ENCODE results near the gene IRF5.
"Not testable (repeated sequence)": the region's sequence is repeated elsewhere in the genome, so short reads cannot be mapped to it uniquely, and the experiment has no call there.

Gene IRF5

GRCh38 chr7:128939861-128940410 lies 2.2 kb downstream of the IRF5 start:
- DNase-seq, result no peak

GRCh38 chr7:128940494-128941322 lies 3.0 kb downstream of the IRF5 start:
- DNase-seq, result peak in 6 of 14 donors; percentile 21 to 66 (median 46)

GRCh38 chr7:128941323-128941890 lies 3.7 kb downstream of the IRF5 start:
- DNase-seq, result no peak

- DNase-seq, result no peak
Measured at GRCh38 chr7:128941946-128942526, 4.3 kb downstream of the IRF5 start.

GRCh38 chr7:128943251-128943650 lies 5.5 kb downstream of the IRF5 start:
- not testable (repeated sequence) for DNase-seq

- DNase-seq, result no peak
Measured at GRCh38 chr7:128944487-128945236, 6.9 kb downstream of the IRF5 start.

GRCh38 chr7:128945668-128946366 lies 8.1 kb downstream of the IRF5 start:
- DNase-seq, result no peak

- no peak for DNase-seq
Measured at GRCh38 chr7:128946936-128947830, 9.5 kb downstream of the IRF5 start.

GRCh38 chr7:128947854-128948253 lies 10.1 kb downstream of the IRF5 start:
- no peak for DNase-seq

- no peak for DNase-seq
Measured at GRCh38 chr7:128948312-128948973, 10.7 kb downstream of the IRF5 start.

GRCh38 chr7:128948976-128949760 lies 11.4 kb downstream of the IRF5 start:
- DNase-seq, result peak in 3 of 14 donors; percentile 18 to 19 (median 18)

- DNase-seq, result no peak
Measured at GRCh38 chr7:128951296-128951695, 13.6 kb downstream of the IRF5 start.

GRCh38 chr7:128954150-128954549 lies 16.4 kb downstream of the IRF5 start:
- DNase-seq, result no peak

- DNase-seq, result peak in 1 of 14 donors; percentile 12
Measured at GRCh38 chr7:128954830-128955802, 17.4 kb downstream of the IRF5 start.

GRCh38 chr7:128955981-128956380 lies 18.3 kb downstream of the IRF5 start:
- no peak for DNase-seq

GRCh38 chr7:128959296-128959695 lies 21.6 kb downstream of the IRF5 start:
- no peak for DNase-seq

- DNase-seq, result no peak
Measured at GRCh38 chr7:128961030-128961659, 23.4 kb downstream of the IRF5 start.

GRCh38 chr7:128962899-128963298 lies 25.2 kb downstream of the IRF5 start:
- no peak for DNase-seq
